ENCODE measurements around the gene BANK1.

The BANK1 gene

DNA sequence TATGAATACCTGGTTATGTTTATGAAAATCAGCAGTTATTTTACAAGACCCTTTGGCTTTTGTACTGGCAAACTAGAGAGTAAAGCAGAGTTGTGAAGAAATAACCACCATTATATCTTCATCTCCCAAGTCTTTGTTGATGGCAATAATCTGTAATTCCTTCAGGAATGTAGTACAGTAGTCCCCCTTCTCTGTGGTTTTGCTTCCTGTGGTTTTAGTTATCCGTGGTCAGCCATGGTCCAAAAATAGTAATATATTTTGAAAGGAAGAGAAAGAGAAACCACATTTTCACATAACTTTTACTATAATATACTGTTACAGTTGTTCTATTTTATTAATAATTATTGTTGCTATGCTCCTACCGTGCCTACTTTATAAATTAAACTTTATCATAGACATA, 27.8 kb downstream of the BANK1 start (continued):
- TF ChIP-seq ZNF280D (tag by site-specific recombination; IDR thresholded peaks at IDR 0.05) = no peak

- POLR2A ChIA-PET = no interaction called here
- H3K36me3 ChIP-seq (ENCODE audit: control insufficient read depth in 2 of 2, insufficient read depth in 1 of 2, low read length in 2 of 2) = no peaks in the 10 kb centered on the region
- H3K27ac ChIP-seq (ENCODE audit: extremely low read depth, low read depth, low read length) = no peak overlapping the region
- H3K4me3 ChIP-seq (ENCODE audit: low read depth, low read length) = no peak overlapping the region
- no peaks in the 10 kb centered on the region for H3K9me3 ChIP-seq (ENCODE audit: control insufficient read depth, insufficient read depth, low read depth, low read length)
- TF ChIP-seq, protein P1, sequence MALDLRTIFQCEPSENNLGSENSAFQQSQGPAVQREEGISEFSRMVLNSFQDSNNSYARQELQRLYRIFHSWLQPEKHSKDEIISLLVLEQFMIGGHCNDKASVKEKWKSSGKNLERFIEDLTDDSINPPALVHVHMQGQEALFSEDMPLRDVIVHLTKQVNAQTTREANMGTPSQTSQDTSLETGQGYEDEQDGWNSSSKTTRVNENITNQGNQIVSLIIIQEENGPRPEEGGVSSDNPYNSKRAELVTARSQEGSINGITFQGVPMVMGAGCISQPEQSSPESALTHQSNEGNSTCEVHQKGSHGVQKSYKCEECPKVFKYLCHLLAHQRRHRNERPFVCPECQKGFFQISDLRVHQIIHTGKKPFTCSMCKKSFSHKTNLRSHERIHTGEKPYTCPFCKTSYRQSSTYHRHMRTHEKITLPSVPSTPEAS (tag by site-specific recombination; IDR thresholded peaks at IDR 0.05) = no peak
- TF ChIP-seq, protein P2, sequence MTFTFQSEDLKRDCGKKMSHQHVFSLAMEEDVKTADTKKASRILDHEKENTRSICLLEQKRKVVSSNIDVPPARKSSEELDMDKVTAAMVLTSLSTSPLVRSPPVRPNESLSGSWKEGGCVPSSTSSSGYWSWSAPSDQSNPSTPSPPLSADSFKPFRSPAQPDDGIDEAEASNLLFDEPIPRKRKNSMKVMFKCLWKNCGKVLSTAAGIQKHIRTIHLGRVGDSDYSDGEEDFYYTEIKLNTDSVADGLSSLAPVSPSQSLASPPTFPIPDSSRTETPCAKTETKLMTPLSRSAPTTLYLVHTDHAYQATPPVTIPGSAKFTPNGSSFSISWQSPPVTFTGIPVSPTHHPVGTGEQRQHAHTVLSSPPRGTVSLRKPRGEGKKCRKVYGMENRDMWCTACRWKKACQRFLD (tag by site-specific recombination; IDR thresholded peaks at IDR 0.05) = no peak
- no peak for TF ChIP-seq ZXDB (tag by site-specific recombination; IDR thresholded peaks at IDR 0.05)
- no peak for TF ChIP-seq ZNF175 (tag by site-specific recombination; IDR thresholded peaks at IDR 0.05)
- TF ChIP-seq ZNF585B (tag by site-specific recombination; IDR thresholded peaks at IDR 0.05) = no peak
- TF ChIP-seq ZNF768 (tag by site-specific recombination; IDR thresholded peaks at IDR 0.05) = no peak
- TF ChIP-seq GLI2 (tag by site-specific recombination; IDR thresholded peaks at IDR 0.05; ENCODE audit: borderline replicate concordance, low read depth) = no peak
- no peak for TF ChIP-seq YY2 (tag by site-specific recombination; IDR thresholded peaks at IDR 0.05)
- TF ChIP-seq ZFP41 (tag by site-specific recombination; IDR thresholded peaks at IDR 0.05; ENCODE audit: borderline replicate concordance) = no peak
- TF ChIP-seq, protein P3, sequence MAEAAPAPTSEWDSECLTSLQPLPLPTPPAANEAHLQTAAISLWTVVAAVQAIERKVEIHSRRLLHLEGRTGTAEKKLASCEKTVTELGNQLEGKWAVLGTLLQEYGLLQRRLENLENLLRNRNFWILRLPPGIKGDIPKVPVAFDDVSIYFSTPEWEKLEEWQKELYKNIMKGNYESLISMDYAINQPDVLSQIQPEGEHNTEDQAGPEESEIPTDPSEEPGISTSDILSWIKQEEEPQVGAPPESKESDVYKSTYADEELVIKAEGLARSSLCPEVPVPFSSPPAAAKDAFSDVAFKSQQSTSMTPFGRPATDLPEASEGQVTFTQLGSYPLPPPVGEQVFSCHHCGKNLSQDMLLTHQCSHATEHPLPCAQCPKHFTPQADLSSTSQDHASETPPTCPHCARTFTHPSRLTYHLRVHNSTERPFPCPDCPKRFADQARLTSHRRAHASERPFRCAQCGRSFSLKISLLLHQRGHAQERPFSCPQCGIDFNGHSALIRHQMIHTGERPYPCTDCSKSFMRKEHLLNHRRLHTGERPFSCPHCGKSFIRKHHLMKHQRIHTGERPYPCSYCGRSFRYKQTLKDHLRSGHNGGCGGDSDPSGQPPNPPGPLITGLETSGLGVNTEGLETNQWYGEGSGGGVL (tag by site-specific recombination; IDR thresholded peaks at IDR 0.05) = no peak
- no peak for TF ChIP-seq ZNF112 (tag by site-specific recombination; IDR thresholded peaks at IDR 0.05)
- TF ChIP-seq ZNF701 (tag by site-specific recombination; IDR thresholded peaks at IDR 0.05) = no peak
- CTCF ChIA-PET = no interaction called here
- H3K4me1 ChIP-seq (ENCODE audit: control insufficient read depth, insufficient read depth, low read length) = no peaks in the 10 kb centered on the region
Observed at GRCh38 chr4:101823864-101824263, 33.3 kb downstream of the BANK1 start.

GRCh38 chr4:101824500-101824899, 34.0 kb downstream of the BANK1 start:
- ChIA-PET CTCF (no interaction called here), POLR2A (no interaction called here)
- Histone ChIP-seq H3K36me3 (ENCODE audit: control insufficient read depth in 2 of 2, insufficient read depth in 1 of 2, low read length in 2 of 2) (no peaks in the 10 kb centered on the region), H3K9me3 (ENCODE audit: control insufficient read depth, insufficient read depth, low read depth, low read length) (no peaks in the 10 kb centered on the region), H3K4me3 (ENCODE audit: low read depth, low read length) (no peak overlapping the region), H3K27ac (ENCODE audit: extremely low read depth, low read depth, low read length) (no peak overlapping the region), H3K4me1 (ENCODE audit: control insufficient read depth, insufficient read depth, low read length) (no peaks in the 10 kb centered on the region)
- TF ChIP-seq INSM2 (tag by site-specific recombination; IDR thresholded peaks at IDR 0.05) = no peak
- TF ChIP-seq ZBTB6 (tag by site-specific recombination; IDR thresholded peaks at IDR 0.05) = no peak
- no peak for TF ChIP-seq ZNF555 (tag by site-specific recombination; conservative IDR thresholded peaks at IDR 0.05)
- TF ChIP-seq BCL6B (tag by site-specific recombination; IDR thresholded peaks at IDR 0.05) = no peak
- TF ChIP-seq ZSCAN5A (tag by site-specific recombination; IDR thresholded peaks at IDR 0.05) = no peak
- no peak for TF ChIP-seq ZNF121 (tag by site-specific recombination; IDR thresholded peaks at IDR 0.05)
- TF ChIP-seq GLIS1 (tag by site-specific recombination; IDR thresholded peaks at IDR 0.05) = no peak
- no peak for TF ChIP-seq ZFP37 (tag by site-specific recombination; IDR thresholded peaks at IDR 0.05)

All from HEK293 (cell line).